ENCODE data around the gene TKFC.

TKFC gene

GRCh38 chr11:61305417-61305816 is 27.6 kb upstream of the TKFC start:
- ATAC-seq = no peak
- Mint-ChIP-seq H3K4me1 (peaks cover 9% of the 10 kb centered on the region), H3K9me3 (no peaks in the 10 kb centered on the region), H3K36me3 (no peaks in the 10 kb centered on the region), H3K4me3 (no peak overlapping the region), H3K27ac (no peak overlapping the region)
- no peak for DNase-seq (ENCODE audit: low spot score in 2 of 2)

DNA sequence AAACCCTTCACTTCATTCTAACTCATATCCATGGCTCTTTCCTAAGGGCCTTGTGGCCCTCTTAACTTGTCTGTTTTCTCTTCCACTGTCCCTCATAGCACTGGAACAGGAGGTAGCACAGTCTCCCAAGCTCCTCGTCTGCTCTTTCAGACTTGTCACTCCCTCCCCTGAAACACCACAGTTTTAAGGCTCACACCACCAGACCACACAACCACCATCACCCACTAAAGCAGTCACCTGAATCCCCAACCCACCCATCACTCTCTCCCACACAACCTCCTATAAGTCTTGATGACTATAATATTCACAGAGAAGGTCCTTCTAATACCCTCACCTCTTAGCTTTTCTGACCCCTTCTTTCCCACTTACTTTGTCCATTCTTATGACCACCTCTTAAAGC is 26.8 kb upstream of the TKFC start:
- Mint-ChIP-seq H3K4me3 (no peak overlapping the region), H3K9me3 (no peaks in the 10 kb centered on the region), H3K27ac (no peak overlapping the region), H3K36me3 (no peaks in the 10 kb centered on the region), H3K4me1 (peaks cover 11% of the 10 kb centered on the region)
- ATAC-seq (peak; percentile 38), DNase-seq (ENCODE audit: low spot score in 2 of 2) (no peak)

DNA sequence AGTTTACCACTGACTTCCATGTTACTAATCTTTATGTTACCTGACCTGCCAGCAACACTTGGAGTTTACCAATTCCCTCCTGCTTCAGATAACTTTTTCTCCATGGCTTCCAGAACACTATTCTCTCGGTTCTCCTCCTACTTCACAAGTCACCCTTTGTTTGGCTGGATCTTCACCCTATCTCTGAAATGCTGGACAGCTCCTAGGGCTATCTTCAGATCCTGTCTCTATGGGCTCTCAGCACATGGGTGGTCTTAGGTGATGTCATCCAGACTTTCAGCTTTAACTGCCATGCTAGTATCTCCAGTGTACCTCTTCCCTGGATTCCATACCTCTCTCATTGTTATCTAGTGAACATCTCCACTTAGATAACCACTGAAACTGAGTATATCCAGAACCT is 25.7 kb upstream of the TKFC start:
- Mint-ChIP-seq H3K9me3 (no peaks in the 10 kb centered on the region), H3K27ac (no peak overlapping the region)

GRCh38 chr11:61309141-61309540 is 23.9 kb upstream of the TKFC start:
- H3K27ac Mint-ChIP-seq = no peak overlapping the region
- H3K36me3 Mint-ChIP-seq = no peaks in the 10 kb centered on the region
- peaks cover 11% of the 10 kb centered on the region for H3K4me1 Mint-ChIP-seq
- H3K4me3 Mint-ChIP-seq = no peak overlapping the region
- H3K9me3 Mint-ChIP-seq = no peaks in the 10 kb centered on the region
- DNase-seq (ENCODE audit: low spot score in 2 of 2) (no peak), ATAC-seq (no peak)

More for the DNA sequence above, 25.7 kb upstream of the TKFC start:
- Mint-ChIP-seq H3K36me3 (no peaks in the 10 kb centered on the region), H3K4me3 (no peak overlapping the region), H3K4me1 (peaks cover 11% of the 10 kb centered on the region)
- no peak for ATAC-seq
- no peak for DNase-seq (ENCODE audit: low spot score in 2 of 2)

- peaks cover 11% of the 10 kb centered on the region for H3K4me1 Mint-ChIP-seq
- no peak overlapping the region for H3K4me3 Mint-ChIP-seq
- H3K36me3 Mint-ChIP-seq = no peaks in the 10 kb centered on the region
- H3K9me3 Mint-ChIP-seq = no peaks in the 10 kb centered on the region
- peak; percentile 96 for ATAC-seq
- peak in 1 of 2 donors; percentile 69 for DNase-seq (ENCODE audit: low spot score in 2 of 2)
- H3K27ac Mint-ChIP-seq = no peak overlapping the region
Observed at GRCh38 chr11:61309739-61310138, 23.3 kb upstream of the TKFC start.

GRCh38 chr11:61310749-61311148 is 22.3 kb upstream of the TKFC start:
- no peak overlapping the region for H3K27ac Mint-ChIP-seq
- ATAC-seq (no peak), DNase-seq (ENCODE audit: low spot score in 2 of 2) (no peak)
- H3K36me3 Mint-ChIP-seq = no peaks in the 10 kb centered on the region
- H3K4me1 Mint-ChIP-seq = peaks cover 11% of the 10 kb centered on the region
- H3K9me3 Mint-ChIP-seq = no peaks in the 10 kb centered on the region
- H3K4me3 Mint-ChIP-seq = no peak overlapping the region

DNA sequence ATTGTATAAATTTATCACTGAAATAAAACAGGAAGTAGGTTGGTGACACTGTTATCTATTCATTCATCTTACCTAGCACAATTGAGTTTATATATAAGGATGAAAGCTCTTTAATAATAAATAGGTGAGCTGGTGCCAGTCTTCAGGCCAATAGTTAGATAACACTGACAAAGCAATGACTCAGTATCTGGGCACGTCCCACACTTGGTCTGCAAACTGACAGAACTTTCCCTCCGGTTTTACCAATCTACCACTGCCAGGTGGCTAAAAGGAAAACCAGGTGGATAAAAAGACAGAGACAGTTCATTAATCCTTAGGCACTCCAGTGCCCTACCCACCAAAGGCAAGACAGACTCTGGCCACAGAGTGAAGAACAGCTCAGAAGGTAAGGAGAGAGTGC is 17.8 kb upstream of the TKFC start:
- Mint-ChIP-seq H3K27ac (peak overlapping the region; percentile 76), H3K9me3 (no peaks in the 10 kb centered on the region), H3K36me3 (no peaks in the 10 kb centered on the region), H3K4me1 (peaks cover 4% of the 10 kb centered on the region), H3K4me3 (no peak overlapping the region)
- ATAC-seq (no peak), DNase-seq (ENCODE audit: low spot score in 2 of 2) (no peak)

- Mint-ChIP-seq H3K36me3 (no peaks in the 10 kb centered on the region), H3K27ac (peak overlapping the region; percentile 72), H3K9me3 (no peaks in the 10 kb centered on the region), H3K4me3 (no peak overlapping the region), H3K4me1 (peaks cover 18% of the 10 kb centered on the region)
- ATAC-seq = no peak
- no peak for DNase-seq (ENCODE audit: low spot score in 2 of 2)
Observed at GRCh38 chr11:61325649-61326414, 7.2 kb upstream of the TKFC start.

GRCh38 chr11:61327669-61328071 is 5.4 kb upstream of the TKFC start:
- H3K4me3 Mint-ChIP-seq = no peak overlapping the region
- ATAC-seq (no peak), DNase-seq (ENCODE audit: low spot score in 2 of 2) (no peak)
- H3K27ac Mint-ChIP-seq = peak overlapping the region; percentile 48
- no peaks in the 10 kb centered on the region for H3K36me3 Mint-ChIP-seq
- H3K9me3 Mint-ChIP-seq = no peaks in the 10 kb centered on the region
- peaks cover 36% of the 10 kb centered on the region for H3K4me1 Mint-ChIP-seq

GRCh38 chr11:61328351-61328750 is 4.7 kb upstream of the TKFC start:
- Mint-ChIP-seq H3K9me3 (no peaks in the 10 kb centered on the region), H3K4me1 (peaks cover 41% of the 10 kb centered on the region), H3K4me3 (no peak overlapping the region), H3K27ac (no peak overlapping the region), H3K36me3 (no peaks in the 10 kb centered on the region)
- DNase-seq (ENCODE audit: low spot score in 2 of 2) (no peak), ATAC-seq (no peak)

GRCh38 chr11:61329871-61330270 is 3.2 kb upstream of the TKFC start:
- Mint-ChIP-seq H3K36me3 (no peaks in the 10 kb centered on the region), H3K4me1 (peaks cover 52% of the 10 kb centered on the region), H3K4me3 (no peak overlapping the region), H3K9me3 (no peaks in the 10 kb centered on the region), H3K27ac (peak overlapping the region; percentile 99)
- ATAC-seq (no peak), DNase-seq (ENCODE audit: low spot score in 2 of 2) (no peak)

GRCh38 chr11:61331651-61332050 is 1.4 kb upstream of the TKFC start:
- H3K27ac Mint-ChIP-seq = peak overlapping the region; percentile 99
- peaks cover 60% of the 10 kb centered on the region for H3K4me1 Mint-ChIP-seq
- peak overlapping the region; percentile 98 for H3K4me3 Mint-ChIP-seq
- no peak for ATAC-seq
- H3K36me3 Mint-ChIP-seq = no peaks in the 10 kb centered on the region
- DNase-seq (ENCODE audit: low spot score in 2 of 2) = no peak
- H3K9me3 Mint-ChIP-seq = no peaks in the 10 kb centered on the region

GRCh38 chr11:61332281-61332796 is 689 bp upstream of the TKFC start:
- ATAC-seq = no peak
- no peak for DNase-seq (ENCODE audit: low spot score in 2 of 2)

GRCh38 chr11:61333550-61334433 is 764 bp downstream of the TKFC start:
- Mint-ChIP-seq H3K4me3 (peak overlapping the region; percentile 98), H3K27ac (peak overlapping the region; percentile 99), H3K4me1 (peaks cover 66% of the 10 kb centered on the region), H3K9me3 (no peaks in the 10 kb centered on the region), H3K36me3 (no peaks in the 10 kb centered on the region)
- ATAC-seq = no peak
- no peak for DNase-seq (ENCODE audit: low spot score in 2 of 2)

More at GRCh38 chr11:61332281-61332796, 689 bp upstream of the TKFC start:
- Mint-ChIP-seq H3K4me3 (peak overlapping the region; percentile 98), H3K36me3 (no peaks in the 10 kb centered on the region), H3K27ac (peak overlapping the region; percentile 99), H3K4me1 (peaks cover 66% of the 10 kb centered on the region), H3K9me3 (no peaks in the 10 kb centered on the region)

DNA sequence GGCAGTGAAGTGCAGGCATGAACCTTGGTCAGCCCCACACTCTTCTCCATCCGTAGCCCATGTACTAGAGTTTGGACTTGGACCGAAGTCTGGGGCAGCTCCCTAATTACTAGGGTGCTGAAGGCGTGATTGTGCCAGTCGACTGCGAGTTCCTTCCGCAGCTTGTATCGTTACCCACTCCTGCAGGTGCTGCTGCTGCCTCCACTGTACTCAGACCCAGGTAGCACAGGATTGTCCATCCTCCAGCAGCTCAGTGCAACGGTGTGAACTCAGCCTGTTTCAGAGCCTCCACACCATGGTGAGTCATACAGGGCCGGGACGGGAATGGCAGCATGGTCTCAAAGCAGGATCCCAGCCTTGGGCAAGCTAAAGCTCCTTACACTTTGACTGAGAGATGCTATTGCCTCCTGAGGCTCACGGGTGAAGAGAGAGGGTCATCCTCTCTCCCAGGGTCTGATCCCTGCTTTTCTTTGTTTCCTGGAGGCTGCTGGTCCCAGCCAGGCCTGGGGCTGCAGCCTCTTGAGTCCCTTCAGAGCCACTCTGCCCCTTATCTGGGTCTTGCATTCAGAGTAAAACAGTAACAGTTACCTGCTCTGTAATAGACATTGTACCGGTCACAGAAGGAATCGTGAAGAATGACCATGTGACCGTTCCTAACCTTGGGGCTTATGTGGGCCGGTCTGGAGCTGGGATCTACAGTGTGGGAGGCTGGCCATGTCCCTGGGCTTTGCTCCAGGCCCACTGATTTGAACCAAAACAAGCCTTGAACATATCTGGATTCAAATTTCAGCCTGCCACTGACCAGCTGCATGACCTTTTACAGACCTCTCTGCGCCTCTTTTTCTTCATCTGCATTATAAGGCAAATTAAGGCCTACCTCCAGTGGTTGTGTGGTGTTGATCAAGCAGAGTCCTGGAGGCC is 1.7 kb downstream of the TKFC start:
- Mint-ChIP-seq H3K36me3 (no peaks in the 10 kb centered on the region), H3K9me3 (no peaks in the 10 kb centered on the region), H3K4me1 (peaks cover 59% of the 10 kb centered on the region), H3K4me3 (peak overlapping the region; percentile 98), H3K27ac (peak overlapping the region; percentile 99)
- DNase-seq (ENCODE audit: low spot score in 2 of 2) (peak in 1 of 2 donors; percentile 54), ATAC-seq (no peak)

Measured in stimulated activated effector memory CD8-positive, alpha-beta T cell treated with anti-CD3 and anti-CD28 coated beads, Interleukin-12 subunit alpha, Interleukin-12 subunit beta, amount 100 ng/mL, for 72 hours (primary cell).